Gastrocnemius medialis (tissue), 4 donors: ENCODE results near the gene LAMC3.

ENCODE experiments used
- CTCF ChIP-seq, 5 experiments: fragments of 450-650 bp in 3 of 5; fragments of 200-600 bp in 2 of 5; sonication (generic) in 2 of 5; IDR thresholded peaks in 4 of 5; conservative IDR thresholded peaks in 1 of 5; 1 replicate in 4 of 5; 2 replicates in 1 of 5; pipeline ENCODE4 v1.5.1; 2016 to 2019; ENCODE audit warnings: antibody characterized with exemption in 5 of 5, mild to moderate bottlenecking in 3 of 5, moderate library complexity in 3 of 5
- POLR2A ChIP-seq, 2 donors: fragments of 450-650 bp; IDR thresholded peaks; one replicate each; pipeline ENCODE4 v1.6.1; 2017; ENCODE audit warnings: antibody characterized with exemption in 2 of 2, mild to moderate bottlenecking in 2 of 2, moderate library complexity in 2 of 2

DNA sequence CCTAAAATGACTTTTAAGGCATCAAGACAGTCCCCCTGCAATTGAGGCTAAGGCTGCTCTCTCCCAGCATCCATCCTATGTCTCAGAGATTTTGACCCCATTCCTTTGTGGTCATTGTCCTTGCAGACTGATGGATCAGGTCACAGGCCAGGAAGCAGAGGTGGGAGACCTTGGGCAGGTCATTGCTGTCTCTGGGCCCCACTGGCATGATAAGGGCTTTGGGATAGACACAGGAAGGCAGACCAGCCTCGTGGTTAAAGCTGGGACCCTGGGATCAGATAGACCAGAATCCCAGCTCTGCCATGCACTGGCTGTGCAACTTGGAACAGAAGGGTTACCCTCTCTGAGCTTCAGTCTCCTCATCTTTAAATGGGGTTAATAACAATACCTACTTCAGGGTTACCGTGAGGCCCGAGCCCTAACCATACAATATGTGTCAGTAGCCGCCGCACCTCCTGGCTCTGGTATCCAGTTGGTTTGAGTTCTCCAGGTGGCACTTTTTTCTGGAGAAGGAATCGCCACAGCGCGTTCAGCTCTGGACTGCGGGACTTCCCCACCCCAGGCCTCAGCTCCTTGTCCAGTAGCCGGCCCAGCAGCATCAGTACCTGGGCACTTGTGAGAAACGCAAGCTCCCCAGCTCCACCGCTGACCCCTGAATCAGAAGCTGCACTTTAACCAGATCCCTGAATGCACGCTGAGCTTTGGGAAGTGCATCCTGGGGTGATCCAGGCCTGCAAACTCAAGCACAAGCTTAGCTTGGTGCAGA is 21.4 kb downstream of the LAMC3 start:
- TF ChIP-seq CTCF (IDR thresholded peaks at IDR 0.05 in 4 of 5, conservative IDR thresholded peaks at IDR 0.05 in 1 of 5) (no peak), POLR2A (IDR thresholded peaks at IDR 0.05) (no peak)
